ENCODE results near the gene MTHFD1.

The MTHFD1 gene

DNA sequence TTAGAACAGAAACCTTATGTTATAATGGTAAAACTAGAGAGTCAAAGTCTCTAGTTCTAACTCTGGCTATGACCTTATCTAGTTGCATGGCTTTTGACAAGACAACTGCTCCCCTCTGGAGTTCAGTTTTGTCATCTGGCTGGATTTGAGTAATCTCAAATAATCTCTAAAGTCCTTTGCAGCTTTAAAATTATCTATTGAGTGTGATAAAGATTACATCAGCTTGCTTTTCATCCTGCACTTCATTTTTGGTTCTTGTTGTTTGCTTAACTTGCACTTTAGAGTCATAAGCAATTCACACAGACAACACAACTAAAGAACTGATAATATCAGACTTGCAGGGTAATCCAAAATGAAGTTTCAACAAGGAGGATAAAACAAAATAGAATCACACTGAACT lies 79.4 kb downstream of the MTHFD1 start:
- TF ChIP-seq TAF1 (IDR thresholded peaks at IDR 0.05; ENCODE audit: borderline replicate concordance, insufficient read depth, low read length): no peak
- TF ChIP-seq FOXP2 (optimal IDR thresholded peaks at IDR 0.05; ENCODE audit: borderline replicate concordance, extremely low read depth, extremely low read length, insufficient read depth): no peak
- TF ChIP-seq SIN3A (IDR thresholded peaks at IDR 0.05; ENCODE audit: borderline replicate concordance, insufficient read depth, low read length): no peak
- no peak for TF ChIP-seq POLR2AphosphoS5 (IDR thresholded peaks at IDR 0.05; ENCODE audit: low read depth, low read length)
- TF ChIP-seq, protein P1, sequence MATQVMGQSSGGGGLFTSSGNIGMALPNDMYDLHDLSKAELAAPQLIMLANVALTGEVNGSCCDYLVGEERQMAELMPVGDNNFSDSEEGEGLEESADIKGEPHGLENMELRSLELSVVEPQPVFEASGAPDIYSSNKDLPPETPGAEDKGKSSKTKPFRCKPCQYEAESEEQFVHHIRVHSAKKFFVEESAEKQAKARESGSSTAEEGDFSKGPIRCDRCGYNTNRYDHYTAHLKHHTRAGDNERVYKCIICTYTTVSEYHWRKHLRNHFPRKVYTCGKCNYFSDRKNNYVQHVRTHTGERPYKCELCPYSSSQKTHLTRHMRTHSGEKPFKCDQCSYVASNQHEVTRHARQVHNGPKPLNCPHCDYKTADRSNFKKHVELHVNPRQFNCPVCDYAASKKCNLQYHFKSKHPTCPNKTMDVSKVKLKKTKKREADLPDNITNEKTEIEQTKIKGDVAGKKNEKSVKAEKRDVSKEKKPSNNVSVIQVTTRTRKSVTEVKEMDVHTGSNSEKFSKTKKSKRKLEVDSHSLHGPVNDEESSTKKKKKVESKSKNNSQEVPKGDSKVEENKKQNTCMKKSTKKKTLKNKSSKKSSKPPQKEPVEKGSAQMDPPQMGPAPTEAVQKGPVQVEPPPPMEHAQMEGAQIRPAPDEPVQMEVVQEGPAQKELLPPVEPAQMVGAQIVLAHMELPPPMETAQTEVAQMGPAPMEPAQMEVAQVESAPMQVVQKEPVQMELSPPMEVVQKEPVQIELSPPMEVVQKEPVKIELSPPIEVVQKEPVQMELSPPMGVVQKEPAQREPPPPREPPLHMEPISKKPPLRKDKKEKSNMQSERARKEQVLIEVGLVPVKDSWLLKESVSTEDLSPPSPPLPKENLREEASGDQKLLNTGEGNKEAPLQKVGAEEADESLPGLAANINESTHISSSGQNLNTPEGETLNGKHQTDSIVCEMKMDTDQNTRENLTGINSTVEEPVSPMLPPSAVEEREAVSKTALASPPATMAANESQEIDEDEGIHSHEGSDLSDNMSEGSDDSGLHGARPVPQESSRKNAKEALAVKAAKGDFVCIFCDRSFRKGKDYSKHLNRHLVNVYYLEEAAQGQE (IDR thresholded peaks at IDR 0.05; ENCODE audit: insufficient read depth in 1 of 2, low read depth in 2 of 2, low read length in 2 of 2): no peak

DNA sequence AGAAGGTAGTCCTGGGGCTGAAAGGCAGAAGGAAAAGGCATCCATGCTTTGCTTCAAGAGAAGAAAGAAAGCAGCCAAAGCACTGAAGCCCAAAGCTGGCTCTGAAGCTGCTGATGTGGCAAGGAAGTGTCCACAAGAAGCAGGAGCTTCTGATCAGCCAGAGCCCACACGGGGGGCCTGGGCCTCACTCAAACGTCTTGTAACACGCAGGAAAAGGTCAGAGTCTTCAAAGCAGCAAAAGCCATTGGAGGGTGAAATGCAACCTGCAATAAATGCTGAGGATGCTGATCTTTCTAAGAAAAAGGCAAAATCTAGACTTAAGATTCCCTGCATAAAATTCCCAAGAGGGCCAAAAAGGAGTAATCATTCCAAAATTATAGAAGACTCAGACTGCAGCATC lies 80.3 kb downstream of the MTHFD1 start:
- TF ChIP-seq FOXP2 (optimal IDR thresholded peaks at IDR 0.05; ENCODE audit: borderline replicate concordance, extremely low read depth, extremely low read length, insufficient read depth) (no peak), SIN3A (IDR thresholded peaks at IDR 0.05; ENCODE audit: borderline replicate concordance, insufficient read depth, low read length) (no peak), TAF1 (IDR thresholded peaks at IDR 0.05; ENCODE audit: borderline replicate concordance, insufficient read depth, low read length) (no peak), POLR2AphosphoS5 (IDR thresholded peaks at IDR 0.05; ENCODE audit: low read depth, low read length) (no peak)
- TF ChIP-seq, protein P1 (IDR thresholded peaks at IDR 0.05; ENCODE audit: insufficient read depth in 1 of 2, low read depth in 2 of 2, low read length in 2 of 2): no peak

DNA sequence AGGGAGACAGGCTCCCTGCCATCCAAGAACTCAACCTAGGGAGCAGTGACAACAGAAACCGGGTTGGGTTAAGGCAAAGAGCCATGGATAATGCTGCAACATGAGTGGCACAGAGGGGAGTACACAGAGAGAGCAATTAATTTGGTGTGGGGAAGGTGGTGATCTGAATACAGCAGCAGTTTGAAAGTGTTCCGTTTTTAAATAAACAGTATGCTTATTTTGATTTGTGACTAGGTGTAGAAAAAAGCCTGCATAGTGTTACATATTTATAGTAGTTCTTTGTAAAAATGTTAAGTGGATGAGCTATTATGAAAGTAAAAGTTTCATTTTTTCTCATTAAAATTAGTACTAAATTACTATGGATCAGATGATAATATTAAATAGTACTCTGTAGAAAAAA lies 85.9 kb downstream of the MTHFD1 start:
- TF ChIP-seq, protein P1 (IDR thresholded peaks at IDR 0.05; ENCODE audit: insufficient read depth in 1 of 2, low read depth in 2 of 2, low read length in 2 of 2): no peak
- TF ChIP-seq TAF1 (IDR thresholded peaks at IDR 0.05; ENCODE audit: borderline replicate concordance, insufficient read depth, low read length) (no peak), SIN3A (IDR thresholded peaks at IDR 0.05; ENCODE audit: borderline replicate concordance, insufficient read depth, low read length) (no peak), POLR2AphosphoS5 (IDR thresholded peaks at IDR 0.05; ENCODE audit: low read depth, low read length) (no peak), FOXP2 (optimal IDR thresholded peaks at IDR 0.05; ENCODE audit: borderline replicate concordance, extremely low read depth, extremely low read length, insufficient read depth) (no peak)

DNA sequence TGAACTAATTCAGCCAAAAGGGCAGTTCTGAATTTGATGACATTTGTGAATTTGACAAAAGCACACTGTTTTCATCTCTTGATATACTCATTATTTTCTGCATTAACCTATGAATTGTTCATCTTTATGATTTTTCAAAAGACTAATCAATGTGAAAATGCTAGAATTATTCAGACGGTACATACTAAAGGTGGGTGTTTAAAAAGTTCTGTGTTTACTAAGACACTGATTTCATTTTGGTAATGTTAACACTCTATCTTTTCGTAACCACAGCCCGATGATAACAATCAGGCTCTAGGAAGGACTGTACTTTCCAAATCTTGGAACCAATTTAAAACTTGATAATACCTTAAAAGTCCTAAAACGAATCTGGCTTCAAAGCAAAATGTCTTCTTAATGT lies 86.5 kb downstream of the MTHFD1 start:
- TF ChIP-seq SIN3A (IDR thresholded peaks at IDR 0.05; ENCODE audit: borderline replicate concordance, insufficient read depth, low read length): no peak
- TF ChIP-seq, protein P1 (IDR thresholded peaks at IDR 0.05; ENCODE audit: insufficient read depth in 1 of 2, low read depth in 2 of 2, low read length in 2 of 2): no peak

DNA sequence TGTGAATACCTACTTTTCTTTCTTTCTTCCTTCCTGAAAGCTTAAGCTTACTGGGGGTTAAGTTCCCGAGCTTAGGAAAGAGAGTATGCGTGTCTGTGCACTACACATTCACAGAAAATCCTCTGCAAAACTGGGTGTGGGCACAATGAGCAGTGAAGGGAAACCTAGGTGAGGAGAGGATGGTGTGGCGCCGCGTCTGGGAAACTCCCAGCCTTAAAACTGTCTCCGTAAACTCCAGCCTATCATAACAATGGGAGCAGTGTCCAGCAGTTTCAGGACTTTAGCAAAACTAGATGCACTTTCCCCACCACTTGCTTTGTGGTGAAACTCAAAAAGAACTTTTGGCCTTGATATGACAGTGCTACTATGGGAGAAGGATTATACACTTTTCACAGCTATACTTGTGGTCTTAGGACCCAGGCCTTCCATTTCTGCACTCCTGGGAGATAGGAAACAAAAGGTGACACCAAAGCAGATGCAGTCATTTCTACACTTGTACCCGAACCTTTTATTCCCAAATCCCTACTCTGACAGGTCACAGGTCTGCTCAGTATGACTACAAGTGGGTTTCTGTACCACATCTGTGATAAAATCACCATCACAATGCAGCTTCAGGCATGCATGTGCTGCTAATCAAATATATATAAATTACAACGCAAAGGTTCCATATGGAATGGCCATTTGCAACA lies 87.6 kb downstream of the MTHFD1 start:
- TF ChIP-seq POLR2AphosphoS5 (IDR thresholded peaks at IDR 0.05; ENCODE audit: low read depth, low read length) (no peak), TAF1 (IDR thresholded peaks at IDR 0.05; ENCODE audit: borderline replicate concordance, insufficient read depth, low read length) (no peak), SIN3A (IDR thresholded peaks at IDR 0.05; ENCODE audit: borderline replicate concordance, insufficient read depth, low read length) (no peak), FOXP2 (optimal IDR thresholded peaks at IDR 0.05; ENCODE audit: borderline replicate concordance, extremely low read depth, extremely low read length, insufficient read depth) (no peak)
- TF ChIP-seq, protein P1 (IDR thresholded peaks at IDR 0.05; ENCODE audit: insufficient read depth in 1 of 2, low read depth in 2 of 2, low read length in 2 of 2): no peak
